Endodermal cell (in vitro differentiated cells): ENCODE results near the gene NISCH. TPM values are rescaled to one million over a fixed set of nuclear protein-coding genes. Genes with fewer than 3 reads are reported as not detected.

ENCODE experiments used
- DNase-seq: peaks from one replicate; pipeline ENCODE4 v3.0.0-alpha.2; 2017
- H3K27ac ChIP-seq: 2 replicates; pipeline ENCODE4 v1.5.1; 2013; ENCODE audit warnings: mild to moderate bottlenecking, low read depth, low read length, moderate library complexity
- H3K27me3 ChIP-seq: 2 replicates; pipeline ENCODE4 v1.6.1; 2013; ENCODE audit warnings: mild to moderate bottlenecking, low read length, moderate library complexity; ENCODE audit not compliant: insufficient read depth, control insufficient read depth, poor library complexity, severe bottlenecking
- H3K36me3 ChIP-seq: 2 replicates; pipeline ENCODE4 v1.7.0; 2013; ENCODE audit warnings: mild to moderate bottlenecking, low read length, moderate library complexity; ENCODE audit not compliant: control insufficient read depth, insufficient read depth
- H3K4me1 ChIP-seq: one replicate; pipeline ENCODE4 v1.7.0; 2013; ENCODE audit warnings: low read length; ENCODE audit not compliant: control insufficient read depth, insufficient read depth
- H3K4me3 ChIP-seq: 2 replicates; pipeline ENCODE4 v1.5.1; 2013; ENCODE audit warnings: mild to moderate bottlenecking, low read length, moderate library complexity
- H3K9ac ChIP-seq: 2 replicates; pipeline ENCODE4 v1.6.1; 2013; ENCODE audit warnings: mild to moderate bottlenecking, low read length, moderate library complexity; ENCODE audit not compliant: poor library complexity, severe bottlenecking; ENCODE audit errors: extremely low read depth
- H3K9me3 ChIP-seq: 2 replicates; pipeline ENCODE4 v1.6.1; 2013; ENCODE audit warnings: mild to moderate bottlenecking, low read length, moderate library complexity; ENCODE audit not compliant: control insufficient read depth
- H3K27ac Mint-ChIP-seq: 2 replicates; pipeline ENCODE4 v1.8.0; 2020; ENCODE audit warnings: mixed read lengths
- H3K27me3 Mint-ChIP-seq: 2 replicates; pipeline ENCODE4 v1.8.0; 2021; ENCODE audit warnings: mild to moderate bottlenecking, mixed read lengths; ENCODE audit not compliant: insufficient read depth
- H3K36me3 Mint-ChIP-seq: 2 replicates; pipeline ENCODE4 v1.8.0; 2020; ENCODE audit warnings: low read depth, mixed read lengths
- H3K4me1 Mint-ChIP-seq: 2 replicates; pipeline ENCODE4 v1.8.0; 2020; ENCODE audit warnings: mixed read lengths
- H3K4me3 Mint-ChIP-seq: 2 replicates; pipeline ENCODE4 v1.8.0; 2020; ENCODE audit warnings: mild to moderate bottlenecking, moderate library complexity, mixed read lengths
- H3K9me3 Mint-ChIP-seq: 2 replicates; pipeline ENCODE4 v1.8.0; 2020; ENCODE audit warnings: mild to moderate bottlenecking, mixed read lengths
- WGBS, 2 experiments: methylation state at CpG; one replicate each; pipeline versions ENCODE4 v1.1.5 to v1.1.7; 2013; ENCODE audit warnings: missing lambda C conversion rate in 2 of 2, mixed read lengths in 1 of 2; ENCODE audit not compliant: insufficient coverage in 1 of 2, insufficient read length in 1 of 2; 5-methylcytosine and 5-hydroxymethylcytosine counted together
- total RNA-seq, 2 donors: library from RNA; stranded (reverse); fragmentation: NEBNext Ultra II Directional in 1 of 2; extraction: Animal tissue kit (Norgen Biotek cat#: 25700) in 1 of 2; gene quantifications; 2 replicates in 1 of 2; 3 replicates in 1 of 2; pipeline ENCODE4 v1.2.1, GENCODE V29; 2021
- TF ChIP-seq, protein P1 (sequence below): fragments of 200-600 bp; sonication (generic); conservative IDR thresholded peaks from 2 replicates; pipeline ENCODE4 v1.5.0; 2021; ENCODE audit warnings: antibody characterized with exemption, mild to moderate bottlenecking

Gene NISCH
- total RNA-seq, 2 donors from 2014 or later = 151 to 156 TPM

GRCh38 chr3:52506266-52506966 is 51.0 kb downstream of the NISCH start:
- Histone ChIP-seq H3K36me3 (no peaks in the 10 kb centered on the region), H3K9ac (no peak overlapping the region), H3K4me1 (no peaks in the 10 kb centered on the region), H3K9me3 (no peaks in the 10 kb centered on the region), H3K27me3 (no peaks in the 10 kb centered on the region), H3K27ac (no peak overlapping the region), H3K4me3 (no peak overlapping the region)
- no peak for DNase-seq
- Mint-ChIP-seq H3K4me3 (no peak overlapping the region), H3K9me3 (no peaks in the 10 kb centered on the region), H3K27me3 (no peaks in the 10 kb centered on the region), H3K4me1 (peaks cover 6% of the 10 kb centered on the region), H3K27ac (no peak overlapping the region), H3K36me3 (no peaks in the 10 kb centered on the region)
- TF ChIP-seq, protein P1, sequence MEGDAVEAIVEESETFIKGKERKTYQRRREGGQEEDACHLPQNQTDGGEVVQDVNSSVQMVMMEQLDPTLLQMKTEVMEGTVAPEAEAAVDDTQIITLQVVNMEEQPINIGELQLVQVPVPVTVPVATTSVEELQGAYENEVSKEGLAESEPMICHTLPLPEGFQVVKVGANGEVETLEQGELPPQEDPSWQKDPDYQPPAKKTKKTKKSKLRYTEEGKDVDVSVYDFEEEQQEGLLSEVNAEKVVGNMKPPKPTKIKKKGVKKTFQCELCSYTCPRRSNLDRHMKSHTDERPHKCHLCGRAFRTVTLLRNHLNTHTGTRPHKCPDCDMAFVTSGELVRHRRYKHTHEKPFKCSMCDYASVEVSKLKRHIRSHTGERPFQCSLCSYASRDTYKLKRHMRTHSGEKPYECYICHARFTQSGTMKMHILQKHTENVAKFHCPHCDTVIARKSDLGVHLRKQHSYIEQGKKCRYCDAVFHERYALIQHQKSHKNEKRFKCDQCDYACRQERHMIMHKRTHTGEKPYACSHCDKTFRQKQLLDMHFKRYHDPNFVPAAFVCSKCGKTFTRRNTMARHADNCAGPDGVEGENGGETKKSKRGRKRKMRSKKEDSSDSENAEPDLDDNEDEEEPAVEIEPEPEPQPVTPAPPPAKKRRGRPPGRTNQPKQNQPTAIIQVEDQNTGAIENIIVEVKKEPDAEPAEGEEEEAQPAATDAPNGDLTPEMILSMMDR = no peak
- WGBS, 2 experiments = 86 to 93% methylated on average over 19 to 27 of the region's 27 CpGs

DNA sequence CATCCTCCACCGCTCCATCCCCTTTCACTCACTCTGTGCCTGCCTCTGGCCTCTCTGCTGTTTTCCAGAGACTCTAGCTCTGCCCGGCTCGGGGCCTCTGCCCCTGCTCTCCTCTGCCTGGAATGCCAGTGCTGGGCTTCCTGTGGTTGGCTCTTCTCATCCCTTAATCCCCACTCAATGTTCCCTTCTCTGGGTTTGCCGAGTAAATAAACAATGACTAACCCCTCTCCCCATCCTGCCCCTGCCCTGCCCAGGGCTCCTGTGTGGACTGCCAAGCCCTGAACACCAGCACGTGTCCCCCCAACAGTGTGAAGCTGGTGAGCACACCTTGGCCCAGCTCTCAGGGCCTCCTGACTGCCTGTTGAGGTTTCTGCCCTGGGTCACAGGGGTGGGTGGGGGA is 52.0 kb downstream of the NISCH start:
- H3K9me3 ChIP-seq = no peaks in the 10 kb centered on the region
- H3K4me3 Mint-ChIP-seq = no peak overlapping the region
- WGBS, 2 experiments = 68 to 75% methylated on average over 2 to 5 of the region's 5 CpGs
- H3K27ac ChIP-seq = no peak overlapping the region
- H3K4me1 Mint-ChIP-seq = peaks cover 6% of the 10 kb centered on the region
- H3K9me3 Mint-ChIP-seq = no peaks in the 10 kb centered on the region
- peak; percentile 65 for DNase-seq
- no peaks in the 10 kb centered on the region for H3K4me1 ChIP-seq
- no peaks in the 10 kb centered on the region for H3K36me3 ChIP-seq
- no peak overlapping the region for H3K4me3 ChIP-seq
- no peaks in the 10 kb centered on the region for H3K27me3 ChIP-seq
- H3K9ac ChIP-seq = no peak overlapping the region
- no peak overlapping the region for H3K27ac Mint-ChIP-seq
- H3K27me3 Mint-ChIP-seq = no peaks in the 10 kb centered on the region
- H3K36me3 Mint-ChIP-seq = no peaks in the 10 kb centered on the region
- TF ChIP-seq, protein P1 = no peak

DNA sequence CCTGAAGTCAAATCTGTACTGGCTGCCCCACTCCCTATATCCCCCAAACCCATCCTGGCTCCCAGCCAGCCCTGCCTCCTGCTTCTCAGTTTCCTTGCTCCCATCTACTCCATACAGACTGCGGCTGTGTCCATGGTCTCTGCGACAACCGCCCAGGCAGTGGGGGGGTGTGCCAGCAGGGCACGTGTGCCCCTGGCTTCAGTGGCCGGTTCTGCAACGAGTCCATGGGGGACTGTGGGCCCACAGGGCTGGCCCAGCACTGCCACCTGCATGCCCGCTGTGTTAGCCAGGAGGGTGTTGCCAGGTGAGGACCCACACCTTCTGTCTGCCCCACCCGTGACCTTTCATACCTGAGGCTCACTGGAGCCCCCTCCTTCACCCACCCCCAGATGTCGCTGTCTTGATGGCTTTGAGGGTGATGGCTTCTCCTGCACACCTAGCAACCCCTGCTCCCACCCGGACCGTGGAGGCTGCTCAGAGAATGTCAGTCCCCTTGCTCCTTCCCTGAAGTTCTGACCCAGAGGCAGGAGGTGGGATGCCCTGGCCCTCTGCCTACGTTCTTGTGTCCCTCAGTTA is 54.4 kb downstream of the NISCH start:
- TF ChIP-seq, protein P1 = peak; percentile 13
- H3K27me3 Mint-ChIP-seq = no peaks in the 10 kb centered on the region
- Histone ChIP-seq H3K4me3 (no peak overlapping the region), H3K9ac (no peak overlapping the region), H3K27ac (no peak overlapping the region), H3K9me3 (no peaks in the 10 kb centered on the region), H3K4me1 (no peaks in the 10 kb centered on the region), H3K36me3 (no peaks in the 10 kb centered on the region), H3K27me3 (no peaks in the 10 kb centered on the region)
- H3K36me3 Mint-ChIP-seq = no peaks in the 10 kb centered on the region
- WGBS, 2 experiments = 86 to 87% methylated on average over 7 to 12 of the region's 12 CpGs
- no peak for DNase-seq
- peaks cover 6% of the 10 kb centered on the region for H3K4me1 Mint-ChIP-seq
- no peak overlapping the region for H3K27ac Mint-ChIP-seq
- H3K9me3 Mint-ChIP-seq = no peaks in the 10 kb centered on the region
- no peak overlapping the region for H3K4me3 Mint-ChIP-seq
